Esophagus (tissue), 2 donors: ENCODE results near the gene PCYT2. TPM values are rescaled to one million over a fixed set of nuclear protein-coding genes. Genes with fewer than 3 reads are reported as not detected.
"Not testable (repeated sequence)": the region's sequence is repeated elsewhere in the genome, so short reads cannot be mapped to it uniquely, and the experiment has no call there.

ENCODE experiments used
- H3K27ac ChIP-seq, 2 donors: one replicate each; pipeline ENCODE4 v1.5.1; 2013; ENCODE audit warnings: low read depth in 2 of 2, mild to moderate bottlenecking in 2 of 2, inconsistent platforms in 1 of 2, low read length in 1 of 2, moderate library complexity in 1 of 2
- H3K27me3 ChIP-seq, 2 donors: one replicate each; pipeline ENCODE4 v1.6.1; 2013; ENCODE audit warnings: low read length in 2 of 2, control low read depth in 1 of 2, mild to moderate bottlenecking in 1 of 2; ENCODE audit not compliant: insufficient read depth in 2 of 2, control insufficient read depth in 1 of 2
- H3K36me3 ChIP-seq, 2 donors: one replicate each; pipeline ENCODE4 v1.6.1; 2013; ENCODE audit warnings: low read length in 1 of 2; ENCODE audit not compliant: control insufficient read depth in 2 of 2, insufficient read depth in 2 of 2
- H3K4me1 ChIP-seq, 2 donors: one replicate each; pipeline ENCODE4 v1.6.1; 2013; ENCODE audit warnings: low read length in 1 of 2; ENCODE audit not compliant: control insufficient read depth in 2 of 2, insufficient read depth in 2 of 2
- H3K4me3 ChIP-seq, 2 donors: one replicate each; pipeline ENCODE4 v1.5.1; 2013; ENCODE audit warnings: low read length in 2 of 2, mild to moderate bottlenecking in 2 of 2, low read depth in 1 of 2, moderate library complexity in 1 of 2
- H3K9me3 ChIP-seq, 2 donors: one replicate each; pipeline ENCODE4 v1.6.1; 2013; ENCODE audit warnings: mild to moderate bottlenecking in 2 of 2, low read depth in 1 of 2, low read length in 1 of 2, moderate library complexity in 1 of 2; ENCODE audit not compliant: control insufficient read depth in 2 of 2, insufficient read depth in 1 of 2
- WGBS, 2 donors: extraction: QIAGEN DNeasy Blood & Tissue Kit; methylation state at CpG; one replicate each; pipeline ENCODE4 v1.1.7; 2013; 5-methylcytosine and 5-hydroxymethylcytosine counted together
- polyA plus RNA-seq, 2 donors: library from polyadenylated mRNA; stranded (reverse); fragments of 200-250 nt; gene quantifications; one replicate each; pipeline ENCODE4 v1.2.3, GENCODE V29; 2013
- donor health status: healthy with polysubstance abuse.
- donor health status: Bipolar disorder and iron deficiency.

Gene PCYT2
- polyA plus RNA-seq, 2 donors = 23.1 to 46.5 TPM

GRCh38 chr17:81921996-81922565 lies 10.9 kb upstream of the PCYT2 start:
- peaks cover 25 to 35% of the 10 kb centered on the region in 2 donors for H3K4me1 ChIP-seq
- H3K36me3 ChIP-seq = peaks cover 4 to 17% of the 10 kb centered on the region in 2 donors
- WGBS, 2 donors = 94 to 95% methylated on average over 23 of the region's 23 CpGs
- H3K4me3 ChIP-seq = no peak overlapping the region
- H3K9me3 ChIP-seq = no peaks in the 10 kb centered on the region
- H3K27ac ChIP-seq = no peak overlapping the region
- no peaks in the 10 kb centered on the region for H3K27me3 ChIP-seq

- WGBS, 2 donors = 88 to 89% methylated on average over 3 of the region's 3 CpGs
- Histone ChIP-seq H3K27ac (no peak overlapping the region), H3K9me3 (no peaks in the 10 kb centered on the region), H3K4me3 (no peak overlapping the region), H3K36me3 (peaks cover 4 to 17% of the 10 kb centered on the region in 2 donors), H3K27me3 (no peaks in the 10 kb centered on the region), H3K4me1 (peaks cover 25 to 39% of the 10 kb centered on the region in 2 donors)
Measured at GRCh38 chr17:81921537-81921862, 10.3 kb upstream of the PCYT2 start.

- peak overlapping the region; percentile 27 to 43 for H3K27ac ChIP-seq
- H3K4me3 ChIP-seq = no peak overlapping the region
- no peaks in the 10 kb centered on the region for H3K9me3 ChIP-seq
- H3K27me3 ChIP-seq = no peaks in the 10 kb centered on the region
- WGBS, 2 donors = 85 to 89% methylated on average over 33 of the region's 33 CpGs
- H3K4me1 ChIP-seq = peaks cover 26 to 33% of the 10 kb centered on the region in 2 donors
- peaks cover 4 to 19% of the 10 kb centered on the region in 2 donors for H3K36me3 ChIP-seq
Measured at GRCh38 chr17:81920612-81921536, 9.7 kb upstream of the PCYT2 start.

GRCh38 chr17:81918832-81919545 lies 7.8 kb upstream of the PCYT2 start:
- H3K4me1 ChIP-seq = peaks cover 17 to 32% of the 10 kb centered on the region in 2 donors
- peak overlapping the region; percentile 90 to 95 for H3K27ac ChIP-seq
- no peaks in the 10 kb centered on the region for H3K27me3 ChIP-seq
- no peak overlapping the region for H3K4me3 ChIP-seq
- H3K9me3 ChIP-seq = no peaks in the 10 kb centered on the region
- peaks cover 4 to 38% of the 10 kb centered on the region in 2 donors for H3K36me3 ChIP-seq
- 65 to 74% methylated on average over 15 of the region's 15 CpGs for WGBS, 2 donors

GRCh38 chr17:81918333-81918669 lies 7.1 kb upstream of the PCYT2 start:
- H3K27ac ChIP-seq = peak overlapping the region; percentile 90 to 95
- H3K9me3 ChIP-seq, H3K27me3 ChIP-seq: not testable (repeated sequence)
- peaks cover 16 to 29% of the 10 kb centered on the region in 2 donors for H3K4me1 ChIP-seq
- peak overlapping the region in 1 of 2 donors; percentile 83 for H3K4me3 ChIP-seq
- peaks cover 4 to 45% of the 10 kb centered on the region in 2 donors for H3K36me3 ChIP-seq
- WGBS, 2 donors = 33% methylated on average over 9 of the region's 9 CpGs

GRCh38 chr17:81917565-81918332 lies 6.5 kb upstream of the PCYT2 start, which contains the start of gene SIRT7:
Gene SIRT7 (minus strand): TSS chr17:81918176. CDS start chr17:81918131, 45 bp downstream.
- Histone ChIP-seq H3K36me3 (peaks cover 4 to 46% of the 10 kb centered on the region in 2 donors), H3K4me1 (peaks cover 12 to 27% of the 10 kb centered on the region in 2 donors)
- 0 to 1% methylated on average over 68 to 94 of the region's 94 CpGs for WGBS, 2 donors

GRCh38 chr17:81916234-81917001 lies 5.2 kb upstream of the PCYT2 start:
- Histone ChIP-seq H3K27ac (peak overlapping the region; percentile 90 to 94), H3K36me3 (peaks cover 4 to 45% of the 10 kb centered on the region in 2 donors), H3K4me1 (peaks cover 8 to 27% of the 10 kb centered on the region in 2 donors), H3K4me3 (peak overlapping the region; percentile 82 to 83), H3K9me3 (no peaks in the 10 kb centered on the region), H3K27me3 (no peaks in the 10 kb centered on the region)
- 70% methylated on average over 21 of the region's 21 CpGs for WGBS, 2 donors

More at GRCh38 chr17:81917565-81918332, 6.5 kb upstream of the PCYT2 start, which contains the start of gene SIRT7:
- Histone ChIP-seq H3K4me3 (peak within 1 kb of the TSS; percentile 82 to 83), H3K27me3 (no peaks in the 10 kb centered on the region), H3K9me3 (no peaks in the 10 kb centered on the region), H3K27ac (peak within 1 kb of the TSS; percentile 90 to 95)

- H3K9me3 ChIP-seq = no peaks in the 10 kb centered on the region
- H3K36me3 ChIP-seq = peaks cover under 1 to 42% of the 10 kb centered on the region in 2 donors
- H3K4me1 ChIP-seq = peaks cover 6 to 29% of the 10 kb centered on the region in 2 donors
- H3K27ac ChIP-seq = no peak overlapping the region
- no peak overlapping the region for H3K4me3 ChIP-seq
- 85 to 91% methylated on average over 12 of the region's 12 CpGs for WGBS, 2 donors
- H3K27me3 ChIP-seq = no peaks in the 10 kb centered on the region
Measured at GRCh38 chr17:81915331-81915730, 4.1 kb upstream of the PCYT2 start.
